ENCODE data around the gene SCOC. TPM values are rescaled to one million over a fixed set of nuclear protein-coding genes. Genes with fewer than 3 reads are reported as not detected.

Gene SCOC
- total and polyA plus RNA-seq, 9 of the 15 experiments (the other 6 are each of a cell fraction or from before 2014, with no cell fraction given), result 16.8 to 110 (median 46.7) TPM

DNA sequence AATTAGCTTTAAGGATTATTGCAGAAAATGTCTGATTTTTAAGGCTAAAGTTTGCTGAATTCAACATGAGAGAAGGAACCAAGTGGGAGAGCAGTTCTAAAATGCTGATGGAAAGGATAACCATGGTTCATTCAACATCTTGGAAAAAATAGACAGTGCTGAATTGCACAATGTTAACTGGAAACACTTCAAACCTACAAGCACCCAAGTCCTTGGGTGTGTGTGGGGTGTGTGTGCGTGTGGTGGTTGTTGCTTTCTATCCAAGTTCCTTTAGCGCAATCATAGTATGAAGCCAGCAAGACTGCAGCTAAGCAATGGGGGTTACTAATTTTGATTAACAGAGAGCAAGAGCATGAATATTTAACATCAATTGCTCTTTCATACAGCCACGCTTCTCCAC, 29.3 kb upstream of the SCOC start:
- Histone ChIP-seq H3K4me2 (ENCODE audit: insufficient read depth, low read length) (no peak overlapping the region), H3K27ac (ENCODE audit: extremely low read depth, low read depth, low read length) (no peak overlapping the region), H3K4me1 (replicated peaks in 1 of 2; ENCODE audit: control insufficient read depth in 2 of 2, insufficient read depth in 2 of 2, low read length in 2 of 2) (no peaks in the 10 kb centered on the region; a peak in 1 of 5 replicates), H3K79me2 (ENCODE audit: control insufficient read depth, insufficient read depth, low read length) (no peaks in the 10 kb centered on the region), H4K20me1 (replicated peaks; ENCODE audit: control insufficient read depth, insufficient read depth, low read length) (no peaks in the 10 kb centered on the region), H3K9ac (ENCODE audit: insufficient read depth in 1 of 2, low read depth in 2 of 2, low read length in 2 of 2) (no peak overlapping the region), H3K27me3 (ENCODE audit: control insufficient read depth in 2 of 2, insufficient read depth in 2 of 2, low read length in 2 of 2) (peaks cover 8 to 21% of the 10 kb centered on the region in 2 experiments), H3K4me3 (no peak overlapping the region), H3K9me1 (ENCODE audit: control insufficient read depth, insufficient read depth, low read length) (no peaks in the 10 kb centered on the region), H2AFZ (ENCODE audit: low read depth, low read length) (no peak overlapping the region), H3K36me3 (ENCODE audit: control insufficient read depth, insufficient read depth, low read length) (no peaks in the 10 kb centered on the region), H3K9me3 (replicated peaks; ENCODE audit: control insufficient read depth, insufficient read depth, low read depth, low read length) (no peaks in the 10 kb centered on the region)
- TF ChIP-seq FOXP4 (CRISPR knock-in tag; IDR thresholded peaks at IDR 0.05; ENCODE audit: borderline replicate concordance) (no peak), USF1 (CRISPR knock-in tag; IDR thresholded peaks at IDR 0.05) (no peak)
- no TSS peak for BruUV-seq (replicated peaks)
- ATAC-seq (no peak), FAIRE-seq (no peak), DNase-seq (ENCODE audit: extremely low read depth in 1 of 4, low spot score in 3 of 4) (no peak)
- CTCF ChIA-PET (ENCODE audit: low intra/inter-chr PET ratio), result interaction anchor here (0.5 kb wide), 1 partner anchor 294 kb away, joined by 3 read pairs; no protein-coding TSS in a partner anchor
- in situ Hi-C loops (cut with MboI), result no loop called here
- POLR2A ChIA-PET, result interaction anchor here (0.6 kb wide), 1 partner anchor 1166 kb away, joined by 3 read pairs; no protein-coding TSS in a partner anchor
- intact Hi-C loops (cut with micrococcal nuclease), result loop anchor here (1.0 kb wide), 1 partner anchor 22 kb away; no protein-coding TSS in a partner anchor
- 0% methylated on average over 3 of the region's 3 CpGs for WGBS (ENCODE audit: insufficient coverage, low coverage, missing lambda C conversion rate)
